OCI-LY3 (cell line): Measurements from ENCODE around the gene PTRH1.

Experiments used
- EZH2phosphoT487 ChIP-seq: fragments of 200-600 bp; shearing (Covaris generic); IDR thresholded peaks from 2 replicates; pipeline ENCODE4 v1.6.1; 2018; ENCODE audit warnings: antibody characterized with exemption, mixed run types, low read depth
- TF ChIP-seq, protein P1 (sequence below): fragments of 200-600, 300-600 bp; sonication (generic); IDR thresholded peaks from 2 replicates; pipeline ENCODE4 v1.5.1; 2014; ENCODE audit warnings: antibody characterized with exemption, low read length, low read depth

DNA sequence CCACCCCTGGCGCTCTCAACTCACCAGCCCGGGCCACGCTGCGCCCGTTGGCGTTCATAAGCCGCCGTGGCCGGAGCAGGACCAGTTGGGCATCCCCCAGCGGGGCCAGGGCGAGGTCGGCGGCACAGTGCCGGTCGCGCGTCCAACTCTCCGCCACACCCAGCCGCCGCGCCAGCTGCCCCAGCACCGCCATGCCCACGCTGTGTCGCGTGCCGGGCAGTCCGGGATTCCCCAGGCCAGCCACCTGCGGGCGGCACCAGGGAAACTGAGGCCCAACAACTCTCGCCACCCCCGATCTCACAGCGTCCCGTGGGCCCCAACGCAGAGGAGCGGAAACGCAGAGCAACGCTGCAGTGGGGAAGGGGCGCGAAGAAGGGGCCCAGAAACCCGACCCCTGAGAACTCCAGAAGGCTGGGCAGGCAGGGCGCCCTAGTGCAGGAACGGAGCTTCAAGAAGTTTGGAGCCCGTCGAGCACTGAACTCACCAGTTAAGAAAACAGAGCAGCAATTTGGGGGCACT, 453 bp downstream of the PTRH1 start:
- TF ChIP-seq, protein P1, sequence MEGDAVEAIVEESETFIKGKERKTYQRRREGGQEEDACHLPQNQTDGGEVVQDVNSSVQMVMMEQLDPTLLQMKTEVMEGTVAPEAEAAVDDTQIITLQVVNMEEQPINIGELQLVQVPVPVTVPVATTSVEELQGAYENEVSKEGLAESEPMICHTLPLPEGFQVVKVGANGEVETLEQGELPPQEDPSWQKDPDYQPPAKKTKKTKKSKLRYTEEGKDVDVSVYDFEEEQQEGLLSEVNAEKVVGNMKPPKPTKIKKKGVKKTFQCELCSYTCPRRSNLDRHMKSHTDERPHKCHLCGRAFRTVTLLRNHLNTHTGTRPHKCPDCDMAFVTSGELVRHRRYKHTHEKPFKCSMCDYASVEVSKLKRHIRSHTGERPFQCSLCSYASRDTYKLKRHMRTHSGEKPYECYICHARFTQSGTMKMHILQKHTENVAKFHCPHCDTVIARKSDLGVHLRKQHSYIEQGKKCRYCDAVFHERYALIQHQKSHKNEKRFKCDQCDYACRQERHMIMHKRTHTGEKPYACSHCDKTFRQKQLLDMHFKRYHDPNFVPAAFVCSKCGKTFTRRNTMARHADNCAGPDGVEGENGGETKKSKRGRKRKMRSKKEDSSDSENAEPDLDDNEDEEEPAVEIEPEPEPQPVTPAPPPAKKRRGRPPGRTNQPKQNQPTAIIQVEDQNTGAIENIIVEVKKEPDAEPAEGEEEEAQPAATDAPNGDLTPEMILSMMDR = no peak
- no peak for TF ChIP-seq EZH2phosphoT487
